Naive thymus-derived CD4-positive, alpha-beta T cell (primary cell): ENCODE measurements around the gene MYOZ1. TPM values are rescaled to one million over a fixed set of nuclear protein-coding genes. Genes with fewer than 3 reads are reported as not detected.

ENCODE experiments used
- ATAC-seq: fragments of 150-1000 bp; cut with Tn5 transposase; 2 replicates; pipeline ENCODE4 v1.10.0; 2021; ENCODE audit warnings: mild to moderate bottlenecking, moderate library complexity
- CTCF ChIA-PET: fragments of 350-600 bp; sonication (Branson Sonifier 250); formaldehyde crosslinking; loops from one replicate; lab custom pipeline; 2021; ENCODE audit warnings: antibody characterized with exemption; lab: Charles Lee
- POLR2A ChIA-PET: fragments of 350-600 bp; sonication (Branson Sonifier 250); formaldehyde crosslinking; loops from one replicate; lab custom pipeline; 2021; ENCODE audit warnings: antibody characterized with exemption, inconsistent platforms; lab: Charles Lee
- DNase-seq, 9 donors: peaks; one replicate each; pipeline versions ENCODE4 v3.0.0 to v3.0.0-alpha.2; 2020 to 2022; ENCODE audit warnings: mixed read lengths in 1 of 9
- H3K27ac ChIP-seq: one replicate; pipeline ENCODE4 v1.7.0; 2013; ENCODE audit warnings: mild to moderate bottlenecking, low read depth, low read length, moderate library complexity
- H3K27me3 ChIP-seq, 2 donors: one replicate each; pipeline ENCODE4 v1.7.0; 2013; ENCODE audit warnings: low read length in 2 of 2, mild to moderate bottlenecking in 2 of 2, moderate library complexity in 2 of 2; ENCODE audit not compliant: control insufficient read depth in 2 of 2, insufficient read depth in 2 of 2
- H3K36me3 ChIP-seq, 3 experiments: 1 replicate in 2 of 3; 2 replicates in 1 of 3; pipeline ENCODE4 v1.7.0; 2013; ENCODE audit warnings: low read length in 3 of 3, mild to moderate bottlenecking in 3 of 3, moderate library complexity in 1 of 3; ENCODE audit not compliant: insufficient read depth in 3 of 3, control insufficient read depth in 2 of 3
- H3K4me1 ChIP-seq, 2 donors: one replicate each; pipeline ENCODE4 v1.7.0; 2013; ENCODE audit warnings: low read length in 2 of 2, mild to moderate bottlenecking in 2 of 2, moderate library complexity in 1 of 2; ENCODE audit not compliant: control insufficient read depth in 2 of 2, insufficient read depth in 2 of 2
- H3K4me3 ChIP-seq: 2 replicates; pipeline ENCODE4 v1.7.0; 2013; ENCODE audit warnings: mild to moderate bottlenecking, low read length
- H3K9me3 ChIP-seq, 3 experiments: 1 replicate in 2 of 3; 2 replicates in 1 of 3; pipeline ENCODE4 v1.7.0; 2013; ENCODE audit warnings: low read length in 3 of 3; ENCODE audit not compliant: control insufficient read depth in 2 of 3
- H3K27ac Mint-ChIP-seq, 9 donors: one replicate each; pipeline ENCODE4 v1.8.0; 2020 to 2022; ENCODE audit warnings: mixed read lengths in 9 of 9, mild to moderate bottlenecking in 8 of 9, moderate library complexity in 5 of 9, inconsistent platforms in 2 of 9
- H3K27me3 Mint-ChIP-seq, 5 donors: one replicate each; pipeline ENCODE4 v1.8.0; 2021 to 2022; ENCODE audit warnings: mixed read lengths in 5 of 5, mild to moderate bottlenecking in 1 of 5
- H3K36me3 Mint-ChIP-seq, 5 donors: one replicate each; pipeline ENCODE4 v1.8.0; 2020 to 2022; ENCODE audit warnings: mixed read lengths in 5 of 5, mild to moderate bottlenecking in 3 of 5, inconsistent platforms in 1 of 5
- H3K4me1 Mint-ChIP-seq, 7 donors: one replicate each; pipeline ENCODE4 v1.8.0; 2020 to 2022; ENCODE audit warnings: mixed read lengths in 7 of 7, mild to moderate bottlenecking in 3 of 7, inconsistent platforms in 1 of 7
- H3K4me3 Mint-ChIP-seq, 10 donors: one replicate each; pipeline ENCODE4 v1.8.0; 2020 to 2022; ENCODE audit warnings: mild to moderate bottlenecking in 10 of 10, mixed read lengths in 10 of 10, moderate library complexity in 6 of 10, inconsistent platforms in 2 of 10
- H3K9me3 Mint-ChIP-seq, 11 donors: one replicate each; pipeline ENCODE4 v1.8.0; 2020 to 2022; ENCODE audit warnings: mixed read lengths in 11 of 11, mild to moderate bottlenecking in 4 of 11, inconsistent platforms in 1 of 11, moderate library complexity in 1 of 11
- intact Hi-C, 2 donors: fragments of 100-400 bp; cut with micrococcal nuclease; formaldehyde crosslinking; loops; one replicate each; pipeline ENCODE4 v1.15.1; 2023
- polyA plus RNA-seq, 2 donors: library from polyadenylated mRNA; unstranded; fragments of 300-500 nt; fragmentation: Illumina TruSeq; gene quantifications; one replicate each; pipeline ENCODE4 v1.2.3, GENCODE V29; 2021
- total RNA-seq, 6 experiments: library from RNA in 5 of 6; stranded (reverse) in 5 of 6; gene quantifications; 1 replicate in 5 of 6; 2 replicates in 1 of 6; pipeline ENCODE4 v1.2.3 and lab custom pipeline; 2021 to 2026

MYOZ1 gene
- total and polyA plus RNA-seq, 7 experiments from 2014 or later: not detected

GRCh38 chr10:73586583-73586984 lies 54.7 kb downstream of the MYOZ1 start:
- Mint-ChIP-seq H3K4me3 (no peak overlapping the region), H3K27me3 (no peaks in the 10 kb centered on the region), H3K36me3 (peaks cover 0 to 13% (median 4%) of the 10 kb centered on the region in 5 donors), H3K9me3 (peaks cover 0 to 3% (median 0%) of the 10 kb centered on the region in 11 donors), H3K4me1 (peaks cover 7 to 18% (median 14%) of the 10 kb centered on the region in 7 donors), H3K27ac (no peak overlapping the region)
- intact Hi-C loops: no loop called here
- ATAC-seq (no peak), DNase-seq (no peak)
- Histone ChIP-seq H3K9me3 (no peaks in the 10 kb centered on the region), H3K4me1 (peaks cover 0 to 10% of the 10 kb centered on the region in 2 donors), H3K4me3 (no peak overlapping the region), H3K27ac (no peak overlapping the region), H3K36me3 (no peaks in the 10 kb centered on the region), H3K27me3 (no peaks in the 10 kb centered on the region)
- ChIA-PET POLR2A (no interaction called here), CTCF (interaction anchor here (1.3 kb wide), 1 partner anchor 57 kb away, joined by 4 read pairs; no protein-coding TSS in a partner anchor)

- ChIA-PET CTCF (interaction anchor here (1.0 to 1.3 kb wide), 2 partner anchors 26 to 56 kb away, joined by 3 to 4 read pairs; no protein-coding TSS in a partner anchor), POLR2A (no interaction called here)
- Histone ChIP-seq H3K4me3 (no peak overlapping the region), H3K4me1 (no peaks in the 10 kb centered on the region), H3K36me3 (no peaks in the 10 kb centered on the region), H3K27ac (no peak overlapping the region), H3K27me3 (no peaks in the 10 kb centered on the region), H3K9me3 (no peaks in the 10 kb centered on the region)
- Mint-ChIP-seq H3K36me3 (peaks cover 0 to 13% (median 4%) of the 10 kb centered on the region in 5 donors), H3K9me3 (peaks cover 0 to 3% (median 0%) of the 10 kb centered on the region in 11 donors), H3K27ac (no peak overlapping the region), H3K27me3 (no peaks in the 10 kb centered on the region), H3K4me3 (no peak overlapping the region), H3K4me1 (peaks cover 0 to 11% (median 7%) of the 10 kb centered on the region in 7 donors)
- intact Hi-C loops: no loop called here
- no peak for DNase-seq
- no peak for ATAC-seq
Measured at GRCh38 chr10:73585327-73585726, 55.9 kb downstream of the MYOZ1 start.

GRCh38 chr10:73584737-73585136 lies 56.5 kb downstream of the MYOZ1 start:
- no peaks in the 10 kb centered on the region for H3K27me3 ChIP-seq
- H3K9me3 Mint-ChIP-seq: peaks cover 0 to 3% (median 0%) of the 10 kb centered on the region in 11 donors
- H3K27ac ChIP-seq: no peak overlapping the region
- POLR2A ChIA-PET: no interaction called here
- H3K27ac Mint-ChIP-seq: no peak overlapping the region
- peaks cover 0 to 5% (median 3%) of the 10 kb centered on the region in 7 donors for H3K4me1 Mint-ChIP-seq
- H3K27me3 Mint-ChIP-seq: no peaks in the 10 kb centered on the region
- H3K36me3 ChIP-seq: no peaks in the 10 kb centered on the region
- H3K9me3 ChIP-seq: no peaks in the 10 kb centered on the region
- CTCF ChIA-PET: interaction anchor here (1.0 kb wide), 1 partner anchor 27 kb away, joined by 3 read pairs; no protein-coding TSS in a partner anchor
- H3K4me1 ChIP-seq: no peaks in the 10 kb centered on the region
- ATAC-seq: no peak
- no peak overlapping the region for H3K4me3 Mint-ChIP-seq
- no peak for DNase-seq
- intact Hi-C loops: no loop called here
- peaks cover 0 to 13% (median 4%) of the 10 kb centered on the region in 5 donors for H3K36me3 Mint-ChIP-seq
- no peak overlapping the region for H3K4me3 ChIP-seq

- Histone ChIP-seq H3K27ac (no peak overlapping the region), H3K36me3 (no peaks in the 10 kb centered on the region), H3K27me3 (no peaks in the 10 kb centered on the region), H3K4me3 (no peak overlapping the region), H3K9me3 (no peaks in the 10 kb centered on the region), H3K4me1 (no peaks in the 10 kb centered on the region)
- H3K9me3 Mint-ChIP-seq: peaks cover 0 to 3% (median 0%) of the 10 kb centered on the region in 11 donors
- ATAC-seq (no peak), DNase-seq (no peak)
- H3K4me1 Mint-ChIP-seq: peaks cover 0 to 3% (median 0%) of the 10 kb centered on the region in 7 donors
- H3K36me3 Mint-ChIP-seq: peaks cover 0 to 13% (median 4%) of the 10 kb centered on the region in 5 donors
- POLR2A ChIA-PET: no interaction called here
- intact Hi-C loops: no loop called here
- CTCF ChIA-PET: no interaction called here
- H3K4me3 Mint-ChIP-seq: no peak overlapping the region
- H3K27ac Mint-ChIP-seq: no peak overlapping the region
- H3K27me3 Mint-ChIP-seq: peaks cover 0 to 2% (median 0%) of the 10 kb centered on the region in 5 donors
Measured at GRCh38 chr10:73581918-73582317, 59.4 kb downstream of the MYOZ1 start.

Other genes with a start within 250 kb of the MYOZ1 start
- gene ANXA7, start 227.4 kb downstream of the MYOZ1 start, total RNA-seq: 100 to 1,000 TPM in 1 of 5 experiments, 10 to 100 TPM in 4; 74.8 to 118 (median 97.3) TPM
- 100 to 1,000 TPM; 187 to 205 TPM for gene ANXA7, start 227.4 kb downstream of the MYOZ1 start, polyA plus RNA-seq
- 1 to 10 TPM; 3.2 to 4.9 (median 3.7) TPM for gene MSS51, start 207.9 kb downstream of the MYOZ1 start, total RNA-seq
- gene MSS51, start 207.9 kb downstream of the MYOZ1 start, polyA plus RNA-seq: under 1 TPM; 0.18 TPM
- gene PPP3CB, start 145.4 kb downstream of the MYOZ1 start, total RNA-seq: 10 to 100 TPM; 25.7 to 44.5 (median 41.4) TPM
- 1 to 10 TPM; 6.2 to 6.3 TPM for gene PPP3CB, start 145.4 kb downstream of the MYOZ1 start, polyA plus RNA-seq
- gene USP54, start 50.1 kb downstream of the MYOZ1 start, total RNA-seq: 1 to 10 TPM; 3.0 to 6.7 (median 4.3) TPM
- 1 to 10 TPM in 1 of 2 donors, under 1 TPM in 1; 0.41 to 1.9 TPM for gene USP54, start 50.1 kb downstream of the MYOZ1 start, polyA plus RNA-seq
- gene SYNPO2L, start 14.6 kb upstream of the MYOZ1 start, total RNA-seq: under 1 TPM in 2 of 5 experiments, not detected in 3; 0.08 to 0.12 TPM
- gene SYNPO2L, start 14.6 kb upstream of the MYOZ1 start, polyA plus RNA-seq: not detected
- 10 to 100 TPM in 3 of 5 experiments, 1 to 10 TPM in 2; 7.8 to 16.6 (median 10.5) TPM for gene AGAP5, start 56.6 kb upstream of the MYOZ1 start, total RNA-seq
- gene AGAP5, start 56.6 kb upstream of the MYOZ1 start, polyA plus RNA-seq: not detected
- 100 to 1,000 TPM in 2 of 5 experiments, 10 to 100 TPM in 3; 68.7 to 122 (median 95.4) TPM for gene SEC24C, start 102.9 kb upstream of the MYOZ1 start, total RNA-seq
- 10 to 100 TPM; 23.3 to 41.4 TPM for gene SEC24C, start 102.9 kb upstream of the MYOZ1 start, polyA plus RNA-seq
- gene CHCHD1, start 140.6 kb upstream of the MYOZ1 start, total RNA-seq: 10 to 100 TPM in 3 of 5 experiments, 1 to 10 TPM in 2; 5.6 to 31.4 (median 14.9) TPM
- gene CHCHD1, start 140.6 kb upstream of the MYOZ1 start, polyA plus RNA-seq: 10 to 100 TPM; 40.5 to 49.6 TPM
- gene ZSWIM8, start 144.1 kb upstream of the MYOZ1 start, total RNA-seq: 100 to 1,000 TPM in 1 of 5 experiments, 10 to 100 TPM in 4; 70.9 to 102 (median 83.2) TPM
- 10 to 100 TPM in 1 of 2 donors, 1 to 10 TPM in 1; 9.9 to 27.9 TPM for gene ZSWIM8, start 144.1 kb upstream of the MYOZ1 start, polyA plus RNA-seq
- 100 to 1,000 TPM in 3 of 5 experiments, 10 to 100 TPM in 2; 74.2 to 117 (median 104) TPM for gene NDST2, start 170.1 kb upstream of the MYOZ1 start, total RNA-seq
- 10 to 100 TPM; 23.1 to 34.3 TPM for gene NDST2, start 170.1 kb upstream of the MYOZ1 start, polyA plus RNA-seq
- gene CAMK2G, start 233.1 kb upstream of the MYOZ1 start, total RNA-seq: 10 to 100 TPM; 44.6 to 70.9 (median 61.9) TPM
- 1 to 10 TPM; 5.6 to 6.3 TPM for gene CAMK2G, start 233.1 kb upstream of the MYOZ1 start, polyA plus RNA-seq